Superior temporal gyrus (tissue), 1 donor: Measurements from ENCODE around the gene LBP.
"Not testable (repeated sequence)": the region's sequence is repeated elsewhere in the genome, so short reads cannot be mapped to it uniquely, and the experiment has no call there.

Experiments
- DNase-seq: peaks from one replicate; pipeline ENCODE4 v3.0.0-alpha.2; 2016; ENCODE audit errors: extremely low spot score

LBP gene

DNA sequence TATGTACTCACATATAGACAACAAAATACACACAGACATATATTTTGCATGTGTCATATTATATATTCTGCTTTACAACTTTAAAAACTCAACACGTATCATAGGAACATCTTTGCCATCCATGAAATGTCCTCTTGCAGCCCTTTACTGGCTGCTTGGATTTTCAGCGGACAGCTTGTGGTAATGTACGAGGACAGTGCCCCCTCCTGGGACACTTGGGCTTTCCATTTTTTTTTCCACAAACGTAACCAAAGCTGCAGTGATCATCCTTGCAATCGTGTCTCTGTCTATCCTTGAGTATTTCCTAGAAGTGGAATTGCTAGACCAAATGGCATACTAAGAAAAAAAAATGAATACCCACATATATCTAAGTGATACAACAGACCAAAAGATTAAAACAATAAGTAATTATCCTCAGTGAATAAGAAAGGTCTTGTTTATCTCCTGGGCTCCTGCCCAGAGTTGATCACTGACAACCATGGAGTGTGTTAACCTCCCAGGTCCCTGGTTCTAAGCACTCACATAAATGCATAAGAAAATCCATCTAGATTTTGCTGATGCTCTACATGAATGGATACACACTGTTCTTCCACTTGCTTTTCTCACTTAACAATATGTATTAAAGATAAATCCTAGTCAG, 24.2 kb upstream of the LBP start:
- DNase-seq = peak; percentile 91

DNA sequence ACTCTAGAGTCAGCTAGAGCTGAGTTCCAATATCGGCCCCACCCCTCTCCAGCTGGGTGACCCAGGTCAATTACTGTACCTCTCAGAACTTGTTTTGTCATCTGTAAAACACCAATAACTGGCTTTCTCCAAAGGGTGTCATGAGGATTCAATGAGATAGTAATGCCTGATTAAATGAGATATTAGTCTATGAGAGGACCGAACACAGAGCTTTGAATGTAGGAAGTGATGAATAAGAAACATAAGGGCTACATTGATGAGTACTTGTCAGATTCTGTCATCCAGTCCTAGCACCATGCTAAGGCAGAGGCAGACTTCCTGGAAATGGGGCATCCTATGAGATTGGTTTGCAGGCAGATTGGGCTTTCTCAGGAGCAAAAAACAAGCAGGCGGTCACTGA, 22.1 kb upstream of the LBP start:
- DNase-seq = no peak

DNA sequence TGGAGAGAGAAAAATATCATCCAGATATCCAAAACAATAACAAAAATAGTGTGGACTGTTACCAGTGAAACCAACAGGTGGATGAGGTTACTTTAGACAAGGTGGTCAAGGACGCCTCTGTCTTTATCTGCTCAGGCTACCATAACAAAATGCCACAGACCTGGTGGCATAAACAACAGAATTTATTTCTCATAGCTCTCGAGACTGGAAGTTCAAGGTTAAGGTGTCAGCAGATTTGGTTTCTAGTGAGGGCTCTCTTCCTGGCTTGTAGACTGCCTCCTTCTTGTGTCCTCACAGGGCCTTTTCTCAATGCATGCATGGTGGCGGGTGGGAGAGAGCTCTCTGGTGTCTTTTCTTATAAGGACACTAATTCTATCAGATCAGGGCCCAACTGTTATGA, 21.1 kb upstream of the LBP start:
- no peak for DNase-seq

DNA sequence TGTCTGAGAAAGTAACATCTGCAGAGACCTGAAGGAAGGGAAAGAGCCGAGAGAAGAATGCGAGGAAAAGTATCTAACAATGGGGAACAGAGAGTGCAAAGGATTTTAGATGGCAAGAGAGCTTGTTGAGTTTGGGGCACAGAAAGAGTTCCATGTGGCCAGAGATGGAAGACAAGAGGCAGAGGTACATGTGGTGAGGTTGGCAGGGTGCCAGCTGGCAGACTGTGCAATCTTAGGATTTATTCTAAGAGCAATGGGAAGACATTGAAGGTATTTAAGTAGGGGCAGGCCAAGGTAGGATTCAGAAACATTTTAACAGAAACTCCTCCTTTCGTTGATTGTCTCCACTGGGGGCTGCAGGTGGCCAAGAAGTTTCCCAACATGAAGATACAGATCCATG, 20.4 kb upstream of the LBP start:
- no peak for DNase-seq

DNA sequence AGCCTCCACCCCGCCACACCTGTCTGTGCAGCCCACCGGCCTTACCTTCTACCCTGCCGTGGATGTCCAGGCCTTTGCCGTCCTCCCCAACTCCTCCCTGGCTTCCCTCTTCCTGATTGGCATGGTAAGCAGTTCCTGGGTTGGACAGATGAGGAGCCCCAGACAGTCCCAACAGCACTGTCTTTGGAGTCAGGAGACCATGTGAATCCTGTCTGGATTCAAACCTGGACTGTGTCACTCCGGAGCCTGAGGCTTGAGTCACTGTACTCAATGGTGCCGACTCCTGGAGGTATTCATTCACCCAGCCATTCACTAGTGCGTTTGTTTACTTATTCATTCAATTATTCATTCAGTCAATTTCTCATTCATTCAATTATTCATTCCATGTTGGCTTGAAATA, 20.0 kb upstream of the LBP start:
- DNase-seq = no peak

DNA sequence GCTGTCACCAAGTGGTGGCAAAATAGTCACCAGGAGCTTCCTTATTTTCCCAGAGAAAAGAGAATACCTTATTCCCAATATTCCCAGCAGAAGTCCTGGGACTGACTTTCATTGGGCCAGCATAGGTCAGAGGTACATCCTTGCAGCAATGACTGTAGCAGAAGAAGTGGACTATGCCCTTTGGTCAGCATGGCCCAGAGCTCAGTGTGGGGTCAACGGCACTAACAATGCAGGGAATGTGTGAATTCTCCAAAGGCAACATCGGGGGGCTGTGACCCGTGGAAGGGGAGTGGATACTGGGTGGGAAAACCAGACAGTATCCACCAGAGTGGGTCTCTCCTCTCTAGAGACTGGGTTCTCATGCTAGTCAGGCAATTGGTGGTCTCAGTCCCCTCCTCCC, 15.6 kb upstream of the LBP start:
- DNase-seq = no peak

DNA sequence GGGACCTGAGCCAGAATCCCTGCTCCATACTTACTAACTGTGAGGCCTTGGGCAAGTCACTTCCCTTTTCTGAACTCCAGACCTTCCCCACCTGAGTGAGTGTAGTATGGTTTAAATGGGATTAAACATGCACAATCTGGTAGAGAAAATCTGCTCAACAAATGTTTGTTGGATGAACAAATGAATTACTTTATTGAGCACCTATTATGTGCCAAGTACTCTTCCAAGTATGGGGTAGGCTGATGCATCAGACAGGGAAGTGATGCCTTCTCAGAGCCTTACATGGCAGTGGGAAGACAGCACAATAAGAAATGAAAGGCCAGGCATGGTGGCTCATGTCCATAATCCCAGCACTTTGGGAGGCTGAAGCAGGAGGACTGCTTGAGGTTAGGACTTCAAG, 15.0 kb upstream of the LBP start:
- no peak for DNase-seq

DNA sequence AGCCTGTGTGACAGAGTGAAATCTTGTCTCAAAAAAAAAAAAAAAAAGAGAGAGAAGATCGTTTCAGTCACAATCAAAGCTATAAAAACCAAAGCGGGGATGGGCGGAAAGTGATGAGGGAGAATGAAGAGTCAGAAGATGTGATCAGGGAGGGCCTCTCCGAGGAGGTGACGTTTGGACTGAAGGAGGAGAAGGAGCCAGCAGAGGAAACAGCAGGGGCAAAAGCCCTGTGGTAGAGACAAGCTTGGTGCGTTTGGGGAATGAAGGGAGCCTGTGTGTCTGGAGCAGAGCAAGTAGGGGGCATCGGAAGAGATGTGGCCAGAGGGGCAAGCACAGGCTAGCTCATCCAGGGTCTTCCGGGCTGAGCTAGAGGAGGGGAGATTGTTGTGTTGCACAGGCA, 14.5 kb upstream of the LBP start:
- DNase-seq = no peak

DNA sequence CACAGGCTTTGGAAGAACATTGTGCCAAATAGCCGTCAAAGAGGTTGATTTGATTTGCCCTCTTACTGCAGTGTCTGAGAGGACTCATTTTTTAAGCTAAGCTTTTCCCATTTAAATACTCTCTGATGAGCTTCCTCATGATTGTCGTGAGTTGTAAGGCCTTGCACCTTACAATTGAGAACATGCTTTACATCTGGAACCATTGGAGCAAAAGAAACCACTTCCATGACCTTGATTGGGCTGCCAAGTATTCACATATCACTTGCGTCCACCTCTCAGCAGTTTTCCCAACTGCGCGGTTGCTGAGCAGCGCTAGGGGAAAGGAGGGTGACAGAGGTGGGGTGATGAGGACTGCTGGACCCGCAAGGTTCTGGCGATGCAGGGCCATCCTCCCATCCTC, 12.3 kb upstream of the LBP start:
- DNase-seq = no peak

DNA sequence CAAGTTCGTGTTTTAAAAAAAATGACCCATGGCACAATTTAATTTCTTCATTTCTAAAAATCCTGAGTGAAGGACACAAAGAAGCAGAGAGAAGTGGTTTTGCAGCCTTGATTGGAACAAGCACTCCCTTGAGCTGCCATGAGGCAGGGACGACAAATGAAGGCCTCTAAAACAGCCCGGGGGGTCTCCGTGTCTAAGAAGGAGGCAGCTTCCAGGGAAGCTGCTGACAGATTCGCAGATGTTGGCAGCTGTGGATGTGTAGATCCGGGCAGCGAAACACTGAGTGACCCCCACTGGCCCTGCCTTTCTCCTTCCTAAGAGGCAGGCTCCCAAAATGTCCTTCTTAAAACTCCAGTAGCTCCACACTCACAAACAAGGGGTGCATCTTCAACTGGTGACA, 9.6 kb upstream of the LBP start:
- no peak for DNase-seq

DNA sequence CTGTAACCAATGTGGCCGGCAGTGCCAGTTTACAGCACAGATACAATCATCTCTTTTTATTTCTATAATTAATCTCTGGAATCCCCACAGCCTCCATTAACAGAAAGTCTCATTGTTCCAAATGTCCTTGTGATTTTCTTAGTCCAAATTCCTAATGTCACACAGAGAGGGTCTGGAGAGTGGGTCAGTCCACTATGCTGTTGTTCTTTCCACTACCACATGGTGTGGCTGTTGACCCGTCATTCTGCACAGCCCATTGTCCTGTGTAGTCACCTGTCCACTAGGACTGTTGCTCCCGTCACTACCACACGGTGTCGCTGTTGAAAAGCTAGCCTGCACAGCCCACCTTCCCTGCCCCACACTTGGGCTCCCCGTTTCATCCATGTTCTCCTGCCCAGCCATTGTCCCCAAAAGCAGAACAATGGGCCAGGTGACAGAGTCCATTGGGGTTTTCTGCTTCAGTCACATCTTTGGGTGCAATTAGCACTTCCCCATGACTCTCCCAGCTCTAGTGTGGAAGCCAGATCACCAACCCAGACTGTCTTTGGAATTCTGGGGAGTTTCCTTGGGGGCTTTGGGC, 8.6 kb upstream of the LBP start:
- DNase-seq = no peak

DNA sequence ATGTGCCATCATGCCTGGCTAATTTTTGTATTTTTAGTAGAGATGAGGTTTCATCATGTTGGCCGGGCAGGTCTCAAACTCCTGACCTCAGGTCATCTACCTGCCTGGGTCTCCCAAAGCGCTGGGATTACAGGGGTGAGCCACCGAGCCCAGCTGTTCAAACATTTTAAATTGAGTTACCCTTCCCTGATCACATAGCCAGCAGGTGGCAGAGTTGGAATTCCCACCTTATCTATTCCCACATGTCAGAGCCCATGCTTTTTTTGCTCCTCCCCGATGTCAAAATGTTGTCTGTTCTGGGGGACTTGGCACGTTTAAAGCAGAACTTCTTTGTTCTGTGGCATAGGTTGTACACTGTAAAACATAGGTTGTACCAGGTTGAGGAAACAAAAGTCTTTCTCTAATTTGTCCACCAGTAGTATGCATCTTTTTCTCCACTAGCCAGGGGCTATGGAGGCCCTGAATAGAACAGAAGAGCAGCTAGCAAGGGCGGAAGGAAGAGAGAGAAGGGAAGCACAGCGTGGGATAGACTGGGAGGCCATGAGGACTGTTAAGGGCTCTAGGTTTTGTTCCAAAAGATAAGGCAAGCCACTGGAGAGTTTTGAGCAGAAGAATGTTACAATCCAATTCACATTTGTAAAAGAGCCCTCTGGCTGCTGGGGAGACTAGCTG, 7.3 kb upstream of the LBP start:
- no peak for DNase-seq

DNA sequence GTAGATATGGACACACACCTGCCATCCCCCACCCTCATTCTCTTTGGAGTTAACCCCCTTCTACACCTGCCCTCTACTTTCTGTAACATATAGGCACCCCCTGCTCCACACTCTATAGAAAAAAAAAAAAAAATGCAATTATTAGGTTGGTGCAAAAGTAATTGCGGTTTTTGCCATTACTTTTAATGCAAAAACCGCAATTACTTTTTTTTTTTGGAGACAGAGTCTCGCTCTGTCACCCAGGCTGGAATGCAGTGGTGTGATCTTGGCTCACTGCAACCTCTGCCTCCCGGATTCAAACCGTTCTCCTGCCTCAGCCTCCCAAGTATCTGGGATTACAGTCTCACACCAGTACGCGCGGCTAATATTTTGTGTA, 6.8 kb upstream of the LBP start:
- DNase-seq = not testable (repeated sequence)

DNA sequence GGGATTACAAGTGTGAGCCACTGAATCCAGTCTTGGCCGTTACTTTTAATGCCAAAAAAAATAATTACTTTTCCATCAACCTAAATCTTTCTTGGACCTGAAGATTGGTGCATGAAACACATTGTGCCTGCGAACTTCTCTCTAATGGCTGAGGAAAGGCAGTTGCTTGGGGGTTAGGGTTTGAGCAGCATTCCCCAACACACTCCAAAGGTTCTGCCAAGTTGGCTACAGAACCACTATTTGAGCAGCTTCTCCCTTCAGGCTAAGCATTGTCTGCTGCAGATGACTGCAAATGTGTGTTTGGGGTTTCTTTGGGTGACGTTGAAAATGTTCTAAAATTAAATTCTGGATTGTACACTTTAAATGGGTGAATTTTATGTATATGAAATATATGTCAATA, 6.3 kb upstream of the LBP start:
- no peak for DNase-seq

DNA sequence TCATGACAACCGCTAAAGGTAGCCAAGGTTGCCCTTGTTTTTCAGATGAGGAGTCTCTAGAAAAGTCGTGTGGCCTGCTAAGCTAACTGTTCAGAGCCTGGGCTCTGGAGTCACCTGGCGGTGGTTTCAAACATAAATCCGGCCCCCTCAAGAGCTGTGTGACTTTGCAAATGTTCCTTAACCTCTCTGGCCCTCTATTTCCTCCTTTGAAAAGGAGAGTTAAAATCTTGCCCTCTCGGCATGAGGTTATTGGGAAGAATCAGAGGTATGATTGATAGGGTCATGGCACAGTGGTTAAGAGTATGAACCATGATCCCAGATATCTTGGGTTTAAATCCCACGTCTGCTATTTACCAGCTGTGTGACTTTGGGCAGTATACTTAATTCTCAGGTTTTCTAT, 5.6 kb upstream of the LBP start:
- no peak for DNase-seq

DNA sequence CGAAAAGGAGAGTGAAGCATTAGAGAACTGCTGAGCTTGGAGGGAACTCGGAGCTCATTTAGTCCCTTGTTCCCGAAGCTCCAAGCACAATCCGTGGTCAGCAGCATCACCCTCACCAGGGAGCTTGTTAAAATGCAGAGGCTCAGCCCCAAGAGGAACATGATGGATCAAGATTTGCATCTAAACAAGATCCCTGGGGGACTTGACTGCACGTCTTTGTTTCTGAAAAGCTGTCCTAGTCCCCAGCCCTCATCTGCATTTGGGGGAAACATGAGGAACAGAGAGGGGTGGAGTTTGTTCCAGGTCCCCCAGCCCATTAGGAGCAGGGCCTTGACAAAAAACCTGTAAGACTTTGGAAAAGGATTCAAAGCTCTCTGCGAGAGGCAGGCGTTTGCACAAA, 4.1 kb upstream of the LBP start:
- no peak for DNase-seq

DNA sequence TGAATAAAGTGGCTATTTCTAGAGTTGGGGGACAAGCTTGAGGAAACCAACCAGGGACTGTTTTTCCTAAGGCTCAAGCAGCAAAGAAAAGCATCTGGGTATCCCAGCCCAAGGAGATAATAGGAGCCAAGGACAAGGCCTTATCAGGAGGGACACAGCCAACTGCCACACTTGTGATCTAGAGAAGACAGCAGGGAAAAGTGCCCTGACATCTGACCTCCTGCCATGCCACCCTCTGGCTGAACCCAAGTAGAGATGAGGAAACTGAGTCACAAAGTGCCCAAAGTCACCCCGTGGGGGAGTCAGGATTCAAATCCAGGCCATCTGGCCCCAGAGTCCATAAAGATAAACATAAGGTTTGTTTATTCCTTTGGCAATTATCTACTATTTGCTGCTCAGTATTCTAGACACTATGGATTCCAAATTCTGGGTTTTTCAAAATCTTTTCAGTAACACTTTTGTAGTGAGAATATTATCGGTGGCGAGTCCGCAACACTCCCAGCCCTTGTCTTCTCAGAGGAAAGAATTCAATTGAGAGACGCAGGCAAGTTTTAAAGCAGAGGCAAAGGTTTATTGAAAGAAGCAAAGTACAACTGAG, 3.5 kb upstream of the LBP start:
- DNase-seq = no peak

DNA sequence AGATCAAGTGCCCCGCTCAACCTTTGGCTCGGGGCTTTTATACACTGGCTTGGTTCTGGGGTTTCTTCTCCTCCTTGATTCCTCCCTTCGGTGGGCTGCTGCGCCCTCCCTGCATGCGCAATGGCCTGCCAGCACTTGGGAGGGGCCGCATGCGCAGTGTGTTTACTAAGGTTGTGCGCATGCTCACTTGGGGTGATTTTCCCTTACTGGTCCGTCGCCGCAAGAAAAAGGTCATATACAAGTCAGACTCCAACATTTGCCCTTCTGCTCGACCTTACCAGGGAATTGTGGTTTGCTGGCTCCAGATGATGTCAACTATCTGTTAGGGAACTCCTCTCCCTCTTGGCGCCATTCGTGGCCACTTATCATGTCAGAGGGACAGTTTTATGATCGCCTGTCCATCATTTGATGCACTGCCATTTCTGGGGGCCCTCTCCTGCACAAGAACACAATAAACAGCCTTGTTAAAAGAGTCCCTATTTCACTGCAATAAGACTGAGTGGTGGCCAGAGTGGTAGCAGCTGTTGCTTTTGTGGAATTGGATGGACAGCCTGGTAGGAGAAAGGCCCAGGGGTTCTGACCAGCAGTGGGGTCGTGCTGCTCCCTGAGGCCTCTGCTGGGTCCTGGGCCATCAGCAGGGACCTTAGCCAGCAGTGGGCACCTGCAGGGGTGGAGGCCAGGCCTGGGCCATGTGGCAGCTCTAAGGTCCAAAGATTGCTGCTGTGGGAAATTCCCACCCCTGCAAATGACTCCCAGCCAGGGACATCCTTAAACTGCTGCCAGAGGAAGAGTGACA, 2.8 kb upstream of the LBP start:
- no peak for DNase-seq

DNA sequence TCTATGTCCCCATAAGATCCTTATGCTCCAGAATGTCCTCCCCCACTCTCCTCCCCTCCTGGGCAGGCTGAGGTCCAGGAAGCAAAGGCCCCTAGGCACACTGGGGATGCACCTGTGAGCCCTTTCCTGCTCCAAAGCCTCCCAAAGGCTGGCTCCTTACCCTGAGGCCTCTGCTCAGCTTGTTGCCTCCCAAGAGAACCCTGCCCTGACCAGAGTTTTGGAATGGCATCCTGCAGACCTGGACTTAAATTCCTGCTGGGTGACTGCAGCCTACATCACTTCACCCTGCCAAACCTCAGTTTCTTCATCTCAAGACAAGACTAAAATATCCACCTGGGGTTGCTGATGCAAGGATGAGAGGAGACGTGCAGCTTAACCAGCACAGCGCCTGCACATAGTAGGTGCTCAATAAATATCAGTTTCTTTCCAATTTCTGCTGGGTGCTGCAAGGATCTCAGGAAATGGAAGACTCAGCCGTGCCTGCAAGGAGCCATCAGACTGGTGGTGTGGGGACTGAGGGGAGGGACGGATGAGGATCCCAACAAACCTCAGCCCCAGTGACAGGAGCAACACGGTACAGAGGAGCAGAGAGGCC, 2.1 kb upstream of the LBP start:
- DNase-seq = no peak

DNA sequence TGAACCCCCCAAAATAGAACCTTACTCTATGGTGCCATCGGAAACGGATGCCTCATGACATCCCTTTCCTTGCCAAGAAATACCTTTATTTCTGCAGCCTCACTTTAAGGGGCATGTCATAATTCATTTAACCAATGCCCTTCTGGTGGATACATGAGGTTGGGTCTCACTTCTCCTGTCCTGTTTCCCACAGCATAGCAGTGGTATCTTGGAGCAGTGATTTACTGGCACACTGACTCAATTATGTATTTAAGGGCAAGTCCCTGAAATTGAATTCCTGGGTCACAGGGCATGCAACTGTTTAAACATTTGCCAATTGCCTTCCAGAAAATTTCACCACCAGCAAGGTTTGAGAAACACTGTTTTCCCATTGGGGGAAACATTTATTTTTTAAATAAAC, 639 bp upstream of the LBP start:
- DNase-seq = no peak

DNA sequence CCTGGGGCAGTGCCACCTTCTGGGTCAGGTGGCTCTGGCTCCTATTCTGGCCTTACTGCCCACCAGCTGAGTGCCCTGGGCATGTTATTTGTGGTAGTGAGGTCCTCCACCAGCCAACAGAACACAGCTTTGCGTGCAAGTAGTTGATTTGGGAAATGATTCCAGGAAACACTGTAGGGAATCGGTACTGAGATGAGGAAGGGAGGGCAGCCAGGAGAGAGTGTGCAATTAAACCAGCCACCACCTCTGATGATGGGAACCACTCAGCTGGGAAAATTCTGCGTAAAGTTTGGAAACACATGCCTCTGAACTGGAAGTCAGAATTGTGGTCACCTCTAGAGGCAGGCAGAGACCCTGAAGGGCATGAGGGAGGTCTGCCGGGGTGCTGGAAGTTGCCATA, 459 bp downstream of the LBP start:
- no peak for DNase-seq

DNA sequence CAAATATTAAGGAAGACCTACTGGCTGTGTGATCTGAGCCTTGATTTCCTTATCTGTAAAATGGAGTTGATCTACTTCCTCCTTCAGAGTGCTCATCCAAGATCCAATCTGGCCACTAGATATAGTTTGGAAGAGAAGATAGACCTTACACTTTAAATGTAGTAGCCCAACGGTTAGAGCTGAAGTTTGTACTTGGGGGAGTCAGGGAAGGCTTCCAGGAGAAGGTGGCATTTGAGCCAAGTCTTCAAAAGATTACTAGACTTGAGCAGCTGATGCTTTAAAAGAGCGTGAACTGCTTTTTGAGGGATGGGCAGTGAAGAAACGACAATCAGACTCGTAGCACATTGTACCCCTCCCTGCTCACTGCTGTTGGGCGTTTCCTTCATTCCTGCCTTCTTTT, 3.6 kb downstream of the LBP start:
- no peak for DNase-seq
